Measurements from ENCODE around the gene DFFB.

Gene DFFB

GRCh38 chr1:3894626-3895278 lies 37.5 kb downstream of the DFFB start:
- no peak for FAIRE-seq
- DNase-seq (ENCODE audit: low spot score) = no peak

GRCh38 chr1:3895279-3895950 lies 38.1 kb downstream of the DFFB start:
- FAIRE-seq (no peak), DNase-seq (ENCODE audit: low spot score) (no peak)

- FAIRE-seq (no peak), DNase-seq (ENCODE audit: low spot score) (no peak)
Observed at GRCh38 chr1:3895951-3896325, 38.7 kb downstream of the DFFB start.

- DNase-seq (ENCODE audit: low spot score) (no peak), FAIRE-seq (no peak)
Observed at GRCh38 chr1:3896396-3897000, 39.2 kb downstream of the DFFB start.

GRCh38 chr1:3898475-3898735 lies 41.1 kb downstream of the DFFB start:
- DNase-seq (ENCODE audit: low spot score) (no peak), FAIRE-seq (no peak)

- DNase-seq (ENCODE audit: low spot score) (no peak), FAIRE-seq (no peak)
Observed at GRCh38 chr1:3898994-3899753, 41.9 kb downstream of the DFFB start.

GRCh38 chr1:3899754-3900149 lies 42.5 kb downstream of the DFFB start:
- FAIRE-seq (no peak), DNase-seq (ENCODE audit: low spot score) (no peak)

GRCh38 chr1:3900150-3900968 lies 43.1 kb downstream of the DFFB start, which contains the start of gene C1orf174:
C1orf174 (minus strand) TSS chr1:3900272; CDS start chr1:3900186, 86 bp downstream.
- DNase-seq (ENCODE audit: low spot score) (peak; percentile 88), FAIRE-seq (peak; percentile 81)

- DNase-seq (ENCODE audit: low spot score) (peak; percentile 93), FAIRE-seq (peak; percentile 92)
Observed at GRCh38 chr1:3900969-3901529, 43.8 kb downstream of the DFFB start.

GRCh38 chr1:3902111-3902511 lies 44.8 kb downstream of the DFFB start:
- DNase-seq (ENCODE audit: low spot score) (no peak), FAIRE-seq (no peak)

GRCh38 chr1:3902571-3903091 lies 45.4 kb downstream of the DFFB start:
- DNase-seq (ENCODE audit: low spot score) = no peak
- FAIRE-seq = no peak

- no peak for DNase-seq (ENCODE audit: low spot score)
- no peak for FAIRE-seq
Observed at GRCh38 chr1:3903141-3904005, 46.1 kb downstream of the DFFB start.

GRCh38 chr1:3904006-3904842 lies 46.9 kb downstream of the DFFB start:
- DNase-seq (ENCODE audit: low spot score) (no peak), FAIRE-seq (no peak)

GRCh38 chr1:3904843-3905185 lies 47.5 kb downstream of the DFFB start:
- DNase-seq (ENCODE audit: low spot score) (no peak), FAIRE-seq (no peak)

- DNase-seq (ENCODE audit: low spot score) (no peak), FAIRE-seq (no peak)
Observed at GRCh38 chr1:3905266-3905952, 48.1 kb downstream of the DFFB start.

- FAIRE-seq (no peak), DNase-seq (ENCODE audit: low spot score) (no peak)
Observed at GRCh38 chr1:3905953-3906671, 48.8 kb downstream of the DFFB start.

GRCh38 chr1:3906672-3907020 lies 49.4 kb downstream of the DFFB start:
- FAIRE-seq (no peak), DNase-seq (ENCODE audit: low spot score) (no peak)

GRCh38 chr1:3907031-3907534 lies 49.8 kb downstream of the DFFB start:
- DNase-seq (ENCODE audit: low spot score) (no peak), FAIRE-seq (no peak)

All from urothelium cell line (cell line).